ENCODE data around the gene PLPPR3. TPM values are rescaled to one million over a fixed set of nuclear protein-coding genes. Genes with fewer than 3 reads are reported as not detected.

PLPPR3 gene
- total RNA-seq, 4 donors from 2014 or later = not detected

DNA sequence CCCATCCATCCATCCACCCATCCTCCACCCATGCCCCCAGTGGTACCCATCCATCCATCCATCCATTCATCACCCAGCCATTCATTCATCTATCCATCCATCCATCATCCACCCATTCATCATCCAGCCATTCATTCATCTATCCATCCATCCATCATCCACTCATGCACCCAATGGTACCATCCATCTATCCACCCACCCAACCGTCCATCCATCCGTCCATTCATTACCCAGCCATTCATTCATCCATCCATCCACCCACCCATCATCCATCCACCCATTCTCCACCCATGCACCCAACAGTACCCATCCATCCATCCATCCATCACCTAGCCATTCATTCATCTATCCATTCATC, 5.3 kb downstream of the PLPPR3 start:
- no peaks in the 10 kb centered on the region for H3K9me3 ChIP-seq
- H3K4me3 ChIP-seq = no peak overlapping the region
- intact Hi-C loops (cut with DNase I; ENCODE audit: low total_unique reads) = no loop called here
- ATAC-seq (no peak), DNase-seq (no peak)
- in situ Hi-C loops (cut with MboI; ENCODE audit: low sequenced_read_pairs in 4 of 4) = no loop called here
- peaks cover 0 to 2% of the 10 kb centered on the region in 2 donors for H3K4me1 ChIP-seq
- no peak overlapping the region for H3K27ac ChIP-seq
- TF ChIP-seq POLR2A (IDR thresholded peaks at IDR 0.05) = no peak
- TF ChIP-seq, protein P1, sequence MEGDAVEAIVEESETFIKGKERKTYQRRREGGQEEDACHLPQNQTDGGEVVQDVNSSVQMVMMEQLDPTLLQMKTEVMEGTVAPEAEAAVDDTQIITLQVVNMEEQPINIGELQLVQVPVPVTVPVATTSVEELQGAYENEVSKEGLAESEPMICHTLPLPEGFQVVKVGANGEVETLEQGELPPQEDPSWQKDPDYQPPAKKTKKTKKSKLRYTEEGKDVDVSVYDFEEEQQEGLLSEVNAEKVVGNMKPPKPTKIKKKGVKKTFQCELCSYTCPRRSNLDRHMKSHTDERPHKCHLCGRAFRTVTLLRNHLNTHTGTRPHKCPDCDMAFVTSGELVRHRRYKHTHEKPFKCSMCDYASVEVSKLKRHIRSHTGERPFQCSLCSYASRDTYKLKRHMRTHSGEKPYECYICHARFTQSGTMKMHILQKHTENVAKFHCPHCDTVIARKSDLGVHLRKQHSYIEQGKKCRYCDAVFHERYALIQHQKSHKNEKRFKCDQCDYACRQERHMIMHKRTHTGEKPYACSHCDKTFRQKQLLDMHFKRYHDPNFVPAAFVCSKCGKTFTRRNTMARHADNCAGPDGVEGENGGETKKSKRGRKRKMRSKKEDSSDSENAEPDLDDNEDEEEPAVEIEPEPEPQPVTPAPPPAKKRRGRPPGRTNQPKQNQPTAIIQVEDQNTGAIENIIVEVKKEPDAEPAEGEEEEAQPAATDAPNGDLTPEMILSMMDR (IDR thresholded peaks at IDR 0.05 in 4 of 5, conservative IDR thresholded peaks at IDR 0.05 in 1 of 5) = no peak
- peaks cover 3 to 7% (median 3%) of the 10 kb centered on the region in 3 donors for H3K27me3 ChIP-seq
- peaks cover 0 to 7% of the 10 kb centered on the region in 2 donors for H3K36me3 ChIP-seq

DNA sequence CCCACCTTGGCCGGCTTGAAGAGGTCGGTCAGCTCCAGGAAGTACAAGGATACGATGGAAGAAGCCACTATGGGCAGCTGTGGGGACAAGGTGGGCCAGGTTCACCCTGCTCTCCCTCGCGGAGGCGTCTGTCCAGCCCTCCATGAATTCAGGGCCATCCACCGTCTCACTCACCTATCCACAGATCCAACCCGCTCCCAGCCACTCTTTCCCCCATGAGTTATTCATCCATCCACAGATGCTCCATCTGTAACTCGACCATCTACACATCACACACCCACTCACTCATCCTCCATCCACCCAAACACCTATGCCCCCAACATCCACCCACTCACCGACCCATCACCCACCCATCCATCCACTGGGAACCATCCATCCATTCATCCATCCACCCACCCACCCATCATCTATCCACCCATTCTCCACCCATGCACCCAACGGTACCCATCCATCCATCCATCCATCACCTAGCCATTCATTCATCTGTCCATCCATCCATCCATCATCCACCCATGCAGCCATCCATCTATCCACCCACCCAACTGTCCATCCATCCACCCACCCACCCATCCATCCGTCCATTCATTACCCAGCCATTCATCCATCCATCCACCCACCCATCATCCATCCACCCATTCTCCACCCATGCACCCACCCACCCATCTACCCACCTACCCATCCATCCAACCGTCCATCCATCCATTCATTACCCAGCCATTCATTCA, 5.8 kb downstream of the PLPPR3 start:
- Histone ChIP-seq H3K9me3 (no peaks in the 10 kb centered on the region), H3K27me3 (peaks cover 0 to 2% (median 0%) of the 10 kb centered on the region in 3 donors), H3K4me1 (no peaks in the 10 kb centered on the region), H3K27ac (no peak overlapping the region), H3K36me3 (peaks cover 0 to 12% of the 10 kb centered on the region in 2 donors), H3K4me3 (no peak overlapping the region)
- TF ChIP-seq POLR2A (IDR thresholded peaks at IDR 0.05) = no peak
- TF ChIP-seq, protein P1 (IDR thresholded peaks at IDR 0.05 in 4 of 5, conservative IDR thresholded peaks at IDR 0.05 in 1 of 5) = no peak
- ATAC-seq (no peak), DNase-seq (no peak)
- in situ Hi-C loops (cut with MboI; ENCODE audit: low sequenced_read_pairs in 4 of 4) = no loop called here
- intact Hi-C loops (cut with DNase I; ENCODE audit: low total_unique reads) = no loop called here

DNA sequence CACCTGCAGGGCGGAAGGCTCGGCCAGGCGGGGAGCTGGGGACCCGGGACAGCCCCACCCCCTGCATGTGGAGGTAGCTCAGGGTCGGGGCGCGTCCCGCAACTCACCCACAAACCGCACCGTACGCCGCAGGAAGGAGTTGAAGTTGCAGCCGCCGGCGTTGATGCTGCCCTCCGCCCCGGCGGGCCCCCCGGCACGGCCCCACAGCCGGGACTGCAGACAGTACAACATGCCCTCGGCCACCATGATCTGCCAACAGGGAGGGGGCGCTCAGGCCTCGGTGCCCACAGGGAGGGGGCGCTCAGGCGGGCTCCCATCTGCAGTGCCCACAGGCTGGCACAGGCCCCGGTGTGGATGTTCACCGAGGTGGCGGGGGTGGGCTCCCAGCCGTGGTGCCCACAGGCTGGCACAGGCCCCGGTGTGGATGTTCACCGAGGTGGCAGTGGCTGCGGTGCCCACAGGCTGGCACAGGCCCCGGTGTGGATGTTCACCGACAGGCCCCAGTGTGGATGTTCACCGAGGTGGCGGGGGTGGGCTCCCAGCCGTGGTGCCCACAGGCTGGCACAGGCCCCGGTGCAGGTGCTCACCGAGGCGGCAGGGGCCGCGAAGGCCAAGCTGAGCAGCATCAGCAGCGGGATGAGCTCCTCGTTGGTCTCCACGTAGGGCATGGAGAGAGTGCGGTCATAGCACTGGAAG, 6.5 kb downstream of the PLPPR3 start:
- Histone ChIP-seq H3K36me3 (peaks cover 0 to 19% of the 10 kb centered on the region in 2 donors), H3K9me3 (no peaks in the 10 kb centered on the region), H3K4me3 (no peak overlapping the region), H3K27ac (no peak overlapping the region), H3K27me3 (no peaks in the 10 kb centered on the region), H3K4me1 (no peaks in the 10 kb centered on the region)
- in situ Hi-C loops (cut with MboI; ENCODE audit: low sequenced_read_pairs in 4 of 4) = no loop called here
- intact Hi-C loops (cut with DNase I; ENCODE audit: low total_unique reads) = no loop called here
- DNase-seq (no peak), ATAC-seq (no peak)
- no peak for TF ChIP-seq POLR2A (IDR thresholded peaks at IDR 0.05)
- TF ChIP-seq, protein P1 (IDR thresholded peaks at IDR 0.05 in 4 of 5, conservative IDR thresholded peaks at IDR 0.05 in 1 of 5) = no peak

DNA sequence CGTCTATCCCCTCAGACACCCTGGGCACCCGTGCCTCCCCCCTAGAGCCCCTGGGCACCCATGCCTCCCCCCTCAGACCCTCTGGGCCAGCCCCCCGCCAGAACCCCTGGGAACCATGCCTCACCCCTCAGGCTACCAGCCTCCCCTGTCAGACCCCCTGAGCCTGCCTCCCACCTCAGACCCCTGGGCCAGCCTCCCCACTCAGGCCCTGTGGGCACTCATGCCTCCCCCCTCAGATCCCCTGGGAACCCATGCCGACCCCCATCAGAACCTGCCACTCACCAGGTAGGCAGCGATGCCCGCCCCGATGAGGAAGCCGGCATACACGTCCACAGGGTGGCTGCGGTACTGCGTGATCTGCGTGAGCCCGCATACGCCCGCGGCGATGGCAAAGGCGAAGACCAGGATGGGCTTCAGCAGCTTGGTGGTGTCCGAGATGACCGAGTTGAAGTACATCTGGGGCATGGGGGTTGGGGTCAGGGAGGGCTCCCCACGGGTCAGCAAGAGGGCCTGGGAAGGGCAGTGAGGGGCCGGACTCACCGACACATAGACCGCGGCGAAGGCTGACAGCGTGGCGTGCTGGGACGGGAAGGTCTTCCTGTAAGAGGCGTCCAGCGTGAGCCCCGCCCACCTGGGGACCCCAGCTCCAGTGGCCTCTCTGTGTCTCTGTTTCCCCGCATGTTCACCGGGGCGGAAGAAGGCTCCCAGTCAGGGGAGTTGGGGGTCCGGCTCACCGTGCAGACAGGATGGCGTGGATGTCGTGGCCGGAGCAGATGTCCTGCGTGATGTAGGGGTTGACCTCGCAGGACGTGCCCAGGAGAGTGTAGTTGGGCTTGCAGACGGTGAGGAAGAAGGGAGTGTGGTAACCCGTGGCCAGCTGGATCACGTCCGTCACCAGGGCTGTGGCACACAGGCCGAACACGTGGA, 7.3 kb downstream of the PLPPR3 start:
- Histone ChIP-seq H3K27ac (no peak overlapping the region), H3K9me3 (no peaks in the 10 kb centered on the region), H3K4me1 (no peaks in the 10 kb centered on the region), H3K27me3 (no peaks in the 10 kb centered on the region), H3K36me3 (peaks cover 0 to 27% of the 10 kb centered on the region in 2 donors), H3K4me3 (no peak overlapping the region)
- ATAC-seq (peak in 1 of 2 donors; percentile 32), DNase-seq (no peak)
- TF ChIP-seq, protein P1 (IDR thresholded peaks at IDR 0.05 in 4 of 5, conservative IDR thresholded peaks at IDR 0.05 in 1 of 5) = no peak
- no peak for TF ChIP-seq POLR2A (IDR thresholded peaks at IDR 0.05)
- in situ Hi-C loops (cut with MboI; ENCODE audit: low sequenced_read_pairs in 4 of 4) (no loop called here), intact Hi-C loops (cut with DNase I; ENCODE audit: low total_unique reads) (no loop called here)

All from gastrocnemius medialis (tissue), 4 donors.